Astrocyte (in vitro differentiated cells and primary cell): Measurements from ENCODE around the gene RBFOX2. TPM values are rescaled to one million over a fixed set of nuclear protein-coding genes. Genes with fewer than 3 reads are reported as not detected.
"Not testable (repeated sequence)": the region's sequence is repeated elsewhere in the genome, so short reads cannot be mapped to it uniquely, and the experiment has no call there.

Experiments
- DNase-seq: peaks from one replicate; pipeline ENCODE4 v3.0.0-alpha.2; 2010; ENCODE audit warnings: low read depth
- FAIRE-seq: peaks from 2 replicates; lab custom pipeline; 2011; peaks lifted over from hg19 to GRCh38; lab: Jason Lieb, UNC
- H2AFZ ChIP-seq: 2 replicates; pipeline ENCODE4 v1.6.0; 2012; ENCODE audit warnings: low read depth, low read length, inconsistent platforms
- H3K27ac ChIP-seq: 2 replicates; pipeline ENCODE4 v1.5.1; 2011; ENCODE audit warnings: low read depth, low read length, inconsistent platforms
- H3K27me3 ChIP-seq: 2 replicates; pipeline ENCODE4 v1.6.0; 2011; ENCODE audit warnings: low read length, inconsistent platforms; ENCODE audit not compliant: insufficient read depth
- H3K36me3 ChIP-seq: 2 replicates; pipeline ENCODE4 v1.5.1; 2011; ENCODE audit warnings: low read length, inconsistent platforms; ENCODE audit not compliant: insufficient read depth
- H3K4me1 ChIP-seq: 2 replicates; pipeline ENCODE4 v1.5.1; 2011; ENCODE audit warnings: low read length, inconsistent platforms; ENCODE audit not compliant: insufficient read depth
- H3K4me2 ChIP-seq: 2 replicates; pipeline ENCODE4 v1.6.0; 2012; ENCODE audit warnings: low read length, inconsistent platforms
- H3K4me3 ChIP-seq: 2 replicates; pipeline ENCODE4 v1.5.1; 2011; ENCODE audit warnings: low read depth, mild to moderate bottlenecking, low read length, inconsistent platforms; ENCODE audit not compliant: insufficient read depth
- H3K79me2 ChIP-seq: 2 replicates; pipeline ENCODE4 v1.6.0; 2012; ENCODE audit warnings: mild to moderate bottlenecking, low read length, inconsistent platforms; ENCODE audit not compliant: insufficient read depth
- H3K9ac ChIP-seq: 2 replicates; pipeline ENCODE4 v1.6.0; 2012; ENCODE audit warnings: mild to moderate bottlenecking, low read length, inconsistent platforms
- H3K9me3 ChIP-seq: 2 replicates; pipeline ENCODE4 v1.5.1; 2012; ENCODE audit warnings: low read depth, mild to moderate bottlenecking, low read length, inconsistent platforms; ENCODE audit not compliant: insufficient read depth
- H4K20me1 ChIP-seq: 2 replicates; pipeline ENCODE4 v1.6.0; 2012; ENCODE audit warnings: low read length, inconsistent platforms; ENCODE audit not compliant: insufficient read depth
- H3K27ac Mint-ChIP-seq: one replicate; pipeline ENCODE4 v1.8.0; 2021; ENCODE audit warnings: mild to moderate bottlenecking, mixed read lengths; ENCODE audit not compliant: unreplicated experiment
- H3K27me3 Mint-ChIP-seq: one replicate; pipeline ENCODE4 v1.8.0; 2021; ENCODE audit warnings: low read depth, mixed read lengths; ENCODE audit not compliant: unreplicated experiment
- H3K36me3 Mint-ChIP-seq: one replicate; pipeline ENCODE4 v1.8.0; 2021; ENCODE audit warnings: low read depth, mixed read lengths; ENCODE audit not compliant: unreplicated experiment
- H3K4me1 Mint-ChIP-seq: one replicate; pipeline ENCODE4 v1.8.0; 2021; ENCODE audit warnings: low read depth, mixed read lengths; ENCODE audit not compliant: unreplicated experiment
- H3K4me3 Mint-ChIP-seq: one replicate; pipeline ENCODE4 v1.8.0; 2021; ENCODE audit warnings: mild to moderate bottlenecking, moderate library complexity, mixed read lengths; ENCODE audit not compliant: unreplicated experiment
- H3K9me3 Mint-ChIP-seq: one replicate; pipeline ENCODE4 v1.8.0; 2021; ENCODE audit warnings: mild to moderate bottlenecking, mixed read lengths; ENCODE audit not compliant: unreplicated experiment
- EZH2 ChIP-seq: IDR thresholded peaks from 2 replicates; pipeline ENCODE4 v1.6.1; 2012; ENCODE audit warnings: mild to moderate bottlenecking, low read length, inconsistent platforms; ENCODE audit not compliant: insufficient read depth
- total RNA-seq: library from RNA; stranded (reverse); gene quantifications from 2 replicates; pipeline ENCODE4 v1.2.1, GENCODE V29; 2021
- TF ChIP-seq, protein P1 (sequence below): IDR thresholded peaks from 2 replicates; pipeline ENCODE4 v1.5.1; 2011; ENCODE audit warnings: low read depth, mild to moderate bottlenecking, inconsistent platforms, low read length, moderate library complexity; ENCODE audit not compliant: insufficient read depth

Gene RBFOX2
- total RNA-seq, 1 donor from 2014 or later, result 169 TPM

DNA sequence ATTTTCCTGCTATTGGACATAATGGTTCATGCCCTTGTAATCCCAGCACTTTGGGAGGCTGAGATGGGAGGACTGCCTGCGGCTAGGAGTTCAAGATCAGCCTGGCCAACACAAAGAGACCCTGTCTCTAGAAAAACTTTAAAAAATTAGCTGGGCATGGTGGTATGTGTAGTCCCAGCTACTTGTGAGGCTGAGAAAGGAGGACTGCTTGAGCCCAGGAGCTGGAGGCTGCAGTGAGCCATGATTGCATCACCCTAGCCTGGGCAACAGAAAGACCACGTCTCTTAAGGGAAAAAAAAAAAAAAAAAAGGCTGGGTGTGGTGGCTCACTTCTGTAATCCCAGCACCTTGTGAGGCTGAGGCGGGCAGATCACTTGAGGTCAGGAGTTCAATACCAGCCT lies 217.0 kb downstream of the RBFOX2 start:
- H3K27me3 Mint-ChIP-seq, result no peaks in the 10 kb centered on the region
- Histone ChIP-seq H3K27me3 (no peaks in the 10 kb centered on the region), H4K20me1 (peaks cover 84% of the 10 kb centered on the region), H3K36me3 (peaks cover 24% of the 10 kb centered on the region), H3K79me2 (peaks cover 100% of the 10 kb centered on the region), H3K4me2 (no peak overlapping the region), H3K4me1 (no peaks in the 10 kb centered on the region), H3K9me3 (no peaks in the 10 kb centered on the region), H3K4me3 (no peak overlapping the region), H3K27ac (no peak overlapping the region), H3K9ac (no peak overlapping the region), H2AFZ (no peak overlapping the region)
- no peak overlapping the region for H3K27ac Mint-ChIP-seq
- no peak for FAIRE-seq
- TF ChIP-seq, protein P1, sequence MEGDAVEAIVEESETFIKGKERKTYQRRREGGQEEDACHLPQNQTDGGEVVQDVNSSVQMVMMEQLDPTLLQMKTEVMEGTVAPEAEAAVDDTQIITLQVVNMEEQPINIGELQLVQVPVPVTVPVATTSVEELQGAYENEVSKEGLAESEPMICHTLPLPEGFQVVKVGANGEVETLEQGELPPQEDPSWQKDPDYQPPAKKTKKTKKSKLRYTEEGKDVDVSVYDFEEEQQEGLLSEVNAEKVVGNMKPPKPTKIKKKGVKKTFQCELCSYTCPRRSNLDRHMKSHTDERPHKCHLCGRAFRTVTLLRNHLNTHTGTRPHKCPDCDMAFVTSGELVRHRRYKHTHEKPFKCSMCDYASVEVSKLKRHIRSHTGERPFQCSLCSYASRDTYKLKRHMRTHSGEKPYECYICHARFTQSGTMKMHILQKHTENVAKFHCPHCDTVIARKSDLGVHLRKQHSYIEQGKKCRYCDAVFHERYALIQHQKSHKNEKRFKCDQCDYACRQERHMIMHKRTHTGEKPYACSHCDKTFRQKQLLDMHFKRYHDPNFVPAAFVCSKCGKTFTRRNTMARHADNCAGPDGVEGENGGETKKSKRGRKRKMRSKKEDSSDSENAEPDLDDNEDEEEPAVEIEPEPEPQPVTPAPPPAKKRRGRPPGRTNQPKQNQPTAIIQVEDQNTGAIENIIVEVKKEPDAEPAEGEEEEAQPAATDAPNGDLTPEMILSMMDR, result no peak
- no peak for TF ChIP-seq EZH2
- no peak overlapping the region for H3K4me3 Mint-ChIP-seq
- peaks cover 33% of the 10 kb centered on the region for H3K36me3 Mint-ChIP-seq
- H3K9me3 Mint-ChIP-seq, result peaks cover 10% of the 10 kb centered on the region
- H3K4me1 Mint-ChIP-seq, result no peaks in the 10 kb centered on the region
- DNase-seq, result no peak

DNA sequence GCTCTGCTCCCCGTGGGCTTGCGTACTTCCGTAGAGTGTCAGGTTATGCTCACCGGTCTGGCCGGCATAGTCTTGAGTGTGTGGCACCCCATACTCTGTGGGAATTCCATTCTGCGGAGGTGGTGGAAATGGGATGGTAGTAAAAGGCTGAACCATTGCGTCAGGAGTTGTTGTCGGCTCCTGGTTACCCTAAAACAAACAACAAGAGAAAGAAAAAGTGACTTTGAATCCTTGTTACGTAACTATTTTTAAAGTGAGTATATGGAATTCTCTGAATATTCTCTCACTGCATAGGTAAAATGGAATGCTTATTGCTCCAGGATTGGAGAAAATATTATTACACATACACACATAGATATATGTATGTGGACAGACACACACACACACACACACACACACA lies 218.8 kb downstream of the RBFOX2 start:
- FAIRE-seq (no peak), DNase-seq (no peak)
- no peak overlapping the region for H3K4me3 Mint-ChIP-seq
- H3K27me3 Mint-ChIP-seq, result no peaks in the 10 kb centered on the region
- Histone ChIP-seq H3K4me3 (no peak overlapping the region), H3K4me1 (no peaks in the 10 kb centered on the region), H3K79me2 (peaks cover 98% of the 10 kb centered on the region), H2AFZ (no peak overlapping the region), H3K36me3 (peaks cover 20% of the 10 kb centered on the region), H3K4me2 (no peak overlapping the region), H3K27ac (no peak overlapping the region), H3K9ac (no peak overlapping the region), H3K27me3 (no peaks in the 10 kb centered on the region), H3K9me3 (no peaks in the 10 kb centered on the region), H4K20me1 (peaks cover 80% of the 10 kb centered on the region)
- peaks cover 35% of the 10 kb centered on the region for H3K36me3 Mint-ChIP-seq
- peaks cover 3% of the 10 kb centered on the region for H3K4me1 Mint-ChIP-seq
- no peak for TF ChIP-seq EZH2
- TF ChIP-seq, protein P1, result no peak
- peaks cover 10% of the 10 kb centered on the region for H3K9me3 Mint-ChIP-seq
- no peak overlapping the region for H3K27ac Mint-ChIP-seq

DNA sequence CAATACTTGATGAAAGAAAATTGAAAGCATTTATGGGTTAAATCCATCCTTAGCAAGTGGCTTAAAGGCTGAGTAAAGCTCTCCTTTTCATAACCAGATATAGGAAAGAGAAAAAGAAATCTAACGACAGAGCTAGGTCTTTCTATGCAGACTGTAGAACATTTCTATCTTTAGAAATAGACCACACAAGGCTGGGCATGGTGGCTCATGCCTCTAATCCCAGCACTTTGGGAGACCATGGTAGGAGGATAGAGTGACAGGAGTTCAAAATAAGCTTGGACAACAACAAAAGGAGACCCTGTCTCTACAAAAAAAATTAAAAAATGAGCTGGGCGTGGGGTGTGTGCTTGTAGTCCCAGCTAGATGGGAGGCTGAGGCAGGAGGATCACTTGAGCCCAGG lies 220.2 kb downstream of the RBFOX2 start:
- H3K36me3 Mint-ChIP-seq, result peaks cover 42% of the 10 kb centered on the region
- H3K27ac ChIP-seq, result no peak overlapping the region
- no peaks in the 10 kb centered on the region for H3K27me3 ChIP-seq
- peaks cover 79% of the 10 kb centered on the region for H4K20me1 ChIP-seq
- peaks cover 10% of the 10 kb centered on the region for H3K9me3 Mint-ChIP-seq
- no peak overlapping the region for H3K4me2 ChIP-seq
- peaks cover 3% of the 10 kb centered on the region for H3K4me1 Mint-ChIP-seq
- no peak overlapping the region for H2AFZ ChIP-seq
- H3K4me1 ChIP-seq, result no peaks in the 10 kb centered on the region
- H3K9ac ChIP-seq, result no peak overlapping the region
- DNase-seq (no peak), FAIRE-seq (no peak)
- H3K79me2 ChIP-seq, result peaks cover 98% of the 10 kb centered on the region
- peaks cover 23% of the 10 kb centered on the region for H3K36me3 ChIP-seq
- H3K27me3 Mint-ChIP-seq, result no peaks in the 10 kb centered on the region
- H3K4me3 ChIP-seq, result no peak overlapping the region
- no peaks in the 10 kb centered on the region for H3K9me3 ChIP-seq
- no peak overlapping the region for H3K27ac Mint-ChIP-seq
- no peak for TF ChIP-seq EZH2
- TF ChIP-seq, protein P1, result no peak
- no peak overlapping the region for H3K4me3 Mint-ChIP-seq

DNA sequence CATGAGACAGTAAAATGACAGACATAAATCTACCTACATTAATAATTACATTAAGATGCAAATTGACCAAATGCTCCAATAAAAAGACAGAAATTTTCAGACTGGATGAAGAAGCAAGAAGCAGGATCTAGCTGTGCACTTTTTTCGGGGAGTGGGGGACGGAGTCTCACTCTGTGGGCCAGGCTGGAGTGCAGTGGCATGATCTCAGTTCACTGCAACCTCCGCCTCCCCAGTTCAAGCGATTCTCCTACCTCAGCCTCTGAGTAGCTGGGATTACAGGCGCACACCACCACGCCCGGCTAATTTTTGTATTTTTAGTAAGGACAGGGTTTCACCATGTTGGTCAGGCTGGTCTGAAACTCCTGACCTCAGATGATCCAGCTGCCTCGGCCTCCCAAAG lies 222.0 kb downstream of the RBFOX2 start:
- not testable (repeated sequence) for FAIRE-seq, H3K27me3 Mint-ChIP-seq, H3K9me3 Mint-ChIP-seq

More for the DNA sequence above, 222.0 kb downstream of the RBFOX2 start:
- H3K9ac ChIP-seq, H3K4me2 ChIP-seq, H3K4me3 ChIP-seq, H3K4me3 Mint-ChIP-seq, DNase-seq, H3K9me3 ChIP-seq, H3K4me1 ChIP-seq, H3K27ac Mint-ChIP-seq, H3K27ac ChIP-seq, H3K27me3 ChIP-seq, H2AFZ ChIP-seq: not testable (repeated sequence)
- H4K20me1 ChIP-seq, result peaks cover 86% of the 10 kb centered on the region
- Mint-ChIP-seq H3K4me1 (peaks cover 12% of the 10 kb centered on the region), H3K36me3 (peaks cover 35% of the 10 kb centered on the region)
- peaks cover 20% of the 10 kb centered on the region for H3K36me3 ChIP-seq
- peaks cover 98% of the 10 kb centered on the region for H3K79me2 ChIP-seq
